K562 (cell line): ENCODE measurements around the gene CMTM8. TPM values are rescaled to one million over a fixed set of nuclear protein-coding genes. Genes with fewer than 3 reads are reported as not detected.

Experiments used
- ATAC-seq: fragments of 200-7000 bp; cut with Tn5 transposase; 3 replicates; pipeline ENCODE4 v1.9.1; 2020; ENCODE audit warnings: moderate library complexity
- BruUV-seq: library from RNA; stranded (reverse); fragments of 400-500 nt; replicated peaks from 2 replicates; lab custom pipeline; 2021; lab: Mats Ljungman, UMichigan
- CTCF ChIA-PET: fragments of 300-600 bp; formaldehyde crosslinking; extraction: SDS; loops from one replicate; lab custom pipeline; 2021; ENCODE audit warnings: low intra/inter-chr PET ratio; lab: Yijun Ruan, JAX
- POLR2A ChIA-PET: fragments of 300-600, 350-650 bp; sonication (Branson Sonifier 250); formaldehyde crosslinking; extraction: SDS; loops from one replicate; lab custom pipeline; 2021; ENCODE audit warnings: antibody characterized with exemption, inconsistent platforms; lab: Yijun Ruan, JAX
- DNase-seq, 4 experiments: peaks; one replicate each; pipeline versions ENCODE4 v3.0.0 to v3.0.0-alpha.2; 2011 to 2018; ENCODE audit warnings: low spot score in 3 of 4, mixed read lengths in 3 of 4; ENCODE audit errors: extremely low read depth in 1 of 4
- FAIRE-seq: peaks from 2 replicates; lab custom pipeline; 2011; peaks lifted over from hg19 to GRCh38; lab: Jason Lieb, UNC
- H2AFZ ChIP-seq: 2 replicates; pipeline ENCODE4 v1.6.0; 2011; ENCODE audit warnings: low read depth, low read length, control low read depth, inconsistent platforms
- H3K27ac ChIP-seq: fragments of 200-600 bp; 3 replicates; pipeline ENCODE4 v1.8.0; 2011; ENCODE audit warnings: low read depth, mild to moderate bottlenecking, control low read depth, inconsistent platforms, low read length, moderate library complexity, mixed read lengths; ENCODE audit errors: extremely low read depth
- H3K27me3 ChIP-seq, 2 experiments: fragments of 300-600 bp in 1 of 2; 2 replicates in 1 of 2; 3 replicates in 1 of 2; pipeline versions ENCODE4 v1.6.0 to v1.8.0; 2011; ENCODE audit warnings: inconsistent platforms in 2 of 2, low read length in 2 of 2, mild to moderate bottlenecking in 1 of 2, mixed read lengths in 1 of 2, moderate library complexity in 1 of 2; ENCODE audit not compliant: control insufficient read depth in 2 of 2, insufficient read depth in 2 of 2
- H3K36me3 ChIP-seq: fragments of 300-600 bp; 3 replicates; pipeline ENCODE4 v1.8.0; 2011; ENCODE audit warnings: mild to moderate bottlenecking, low read length, inconsistent platforms; ENCODE audit not compliant: control insufficient read depth, insufficient read depth
- H3K4me1 ChIP-seq, 2 experiments: fragments of 200-600 bp in 1 of 2; replicated peaks in 1 of 2; 2 replicates in 1 of 2; 3 replicates in 1 of 2; pipeline versions ENCODE4 v1.5.1 to v1.8.0; 2011; ENCODE audit warnings: inconsistent platforms in 2 of 2, low read length in 2 of 2, mild to moderate bottlenecking in 1 of 2, mixed read lengths in 1 of 2, moderate library complexity in 1 of 2; ENCODE audit not compliant: control insufficient read depth in 2 of 2, insufficient read depth in 2 of 2
- H3K4me2 ChIP-seq: 2 replicates; pipeline ENCODE4 v1.6.1; 2011; ENCODE audit warnings: low read length, control low read depth, inconsistent platforms, mixed read lengths; ENCODE audit not compliant: insufficient read depth
- H3K4me3 ChIP-seq: fragments of 200-600 bp; sonication (generic), shearing (Covaris generic); 2 replicates; pipeline ENCODE4 v1.5.1; 2016; ENCODE audit warnings: control low read depth, inconsistent platforms
- H3K79me2 ChIP-seq: fragments of 200-600 bp; 3 replicates; pipeline ENCODE4 v1.8.0; 2011; ENCODE audit warnings: low read length, inconsistent platforms; ENCODE audit not compliant: control insufficient read depth, insufficient read depth
- H3K9ac ChIP-seq, 2 experiments: 2 replicates each; pipeline versions ENCODE4 v1.6.0 to v1.6.1; 2011; ENCODE audit warnings: low read depth in 2 of 2, low read length in 2 of 2, control low read depth in 1 of 2, inconsistent platforms in 1 of 2, mild to moderate bottlenecking in 1 of 2, mixed read lengths in 1 of 2; ENCODE audit not compliant: insufficient read depth in 1 of 2
- H3K9me1 ChIP-seq: one replicate; pipeline ENCODE4 v1.6.0; 2011; ENCODE audit warnings: inconsistent platforms, mild to moderate bottlenecking, low read length, moderate library complexity; ENCODE audit not compliant: control insufficient read depth, insufficient read depth
- H3K9me3 ChIP-seq: replicated peaks from 2 replicates; pipeline ENCODE4 v1.5.1; 2011; ENCODE audit warnings: low read depth, low read length, inconsistent platforms; ENCODE audit not compliant: control insufficient read depth, insufficient read depth
- H4K20me1 ChIP-seq: replicated peaks from 2 replicates; pipeline ENCODE4 v1.6.1; 2011; ENCODE audit warnings: low read length, inconsistent platforms, mixed read lengths; ENCODE audit not compliant: control insufficient read depth, insufficient read depth
- ARID3B ChIP-seq: fragments of 250-450 bp; sonication (Bioruptor Pico); IDR thresholded peaks from 2 replicates; pipeline ENCODE4 v1.4.0; 2020; ENCODE audit warnings: borderline replicate concordance
- CREBBP ChIP-seq: IDR thresholded peaks from one replicate; pipeline ENCODE4 v1.6.1; 2012; ENCODE audit warnings: low read depth, mild to moderate bottlenecking, control low read depth, inconsistent platforms, low read length
- DPF2 ChIP-seq: fragments of 450-650 bp; IDR thresholded peaks from 2 replicates; pipeline ENCODE4 v1.6.1; 2016
- FOXK1 ChIP-seq: sonication (generic); formaldehyde crosslinking; IDR thresholded peaks from 2 replicates; pipeline ENCODE4 v1.8.0; 2022; ENCODE audit warnings: missing genetic modification reagents, mild to moderate bottlenecking, borderline replicate concordance
- GABPB2 ChIP-seq: fragments of 250-450 bp; sonication (Bioruptor Pico); conservative IDR thresholded peaks from 2 replicates; pipeline ENCODE4 v1.5.1; 2021; ENCODE audit warnings: mild to moderate bottlenecking
- MTA2 ChIP-seq: fragments of 450-650 bp; IDR thresholded peaks from 2 replicates; pipeline ENCODE4 v1.6.1; 2016; ENCODE audit warnings: low read depth
- PCBP1 ChIP-seq: fragments of 200-400 bp; formaldehyde crosslinking; IDR thresholded peaks from 2 replicates; pipeline ENCODE4 v1.6.1; 2018; ENCODE audit warnings: mild to moderate bottlenecking, low read depth, low read length; ENCODE audit not compliant: poor library complexity, severe bottlenecking
- RBM14 ChIP-seq: fragments of 200-400 bp; formaldehyde crosslinking; IDR thresholded peaks from 2 replicates; pipeline ENCODE4 v1.6.1; 2018; ENCODE audit warnings: low read depth, mild to moderate bottlenecking, low read length, moderate library complexity, borderline replicate concordance; ENCODE audit not compliant: insufficient read depth
- SMAD1 ChIP-seq: fragments of 150-350 bp; IDR thresholded peaks from 2 replicates; pipeline ENCODE4 v1.6.1; 2014; ENCODE audit warnings: low read length, low read depth; ENCODE audit not compliant: partially characterized antibody
- SMC3 ChIP-seq: conservative IDR thresholded peaks from 2 replicates; pipeline ENCODE4 v1.6.1; 2011; ENCODE audit warnings: low read depth, low read length, improper control_type of control experiment; ENCODE audit not compliant: insufficient read depth
- SUPT5H ChIP-seq: fragments of 450-650 bp; IDR thresholded peaks from 2 replicates; pipeline ENCODE4 v1.6.1; 2016
- THRA ChIP-seq: fragments of 450-650 bp; IDR thresholded peaks from 2 replicates; pipeline ENCODE4 v1.6.1; 2017; ENCODE audit warnings: mild to moderate bottlenecking, moderate library complexity
- VEZF1 ChIP-seq: fragments of 200-800 bp; sonication (Bioruptor generic); IDR thresholded peaks from 2 replicates; pipeline ENCODE4 v1.6.1; 2017; ENCODE audit warnings: missing genetic modification characterization, missing compliant biosample characterization
- ZBTB49 ChIP-seq: sonication (generic); formaldehyde crosslinking; IDR thresholded peaks from 2 replicates; pipeline ENCODE4 v1.8.0; 2022; ENCODE audit warnings: missing genetic modification reagents, mild to moderate bottlenecking, borderline replicate concordance
- ZBTB7A ChIP-seq: IDR thresholded peaks from 2 replicates; pipeline ENCODE4 v1.6.1; 2011; ENCODE audit warnings: low read depth, mild to moderate bottlenecking, low read length, moderate library complexity, borderline replicate concordance; ENCODE audit not compliant: control insufficient read depth
- WGBS: fragments of 100-300 bp; shearing (Covaris generic); methylation state at CpG from one replicate; pipeline ENCODE4 v1.1.6; 2016; ENCODE audit warnings: low coverage, mixed read lengths; ENCODE audit not compliant: insufficient coverage; ENCODE audit errors: missing lambda C conversion rate; 5-methylcytosine and 5-hydroxymethylcytosine counted together
- in situ Hi-C: fragments of 300-500 bp; cut with MboI; formaldehyde crosslinking; loops from 4 replicates; pipeline ENCODE4 v1.15.0; 2018; ENCODE audit warnings: inconsistent platforms, mixed read lengths
- intact Hi-C: fragments of 100-400 bp; cut with micrococcal nuclease; formaldehyde crosslinking; loops from 2 replicates; pipeline ENCODE4 v1.14.2; 2022
- polyA plus RNA-seq, 8 experiments: library from polyadenylated mRNA; depleted of rRNA in 4 of 8; stranded (reverse) in 5 of 8; unstranded in 3 of 8; fragments of >200 nt; fragmentation: Nextera tagmentation in 2 of 8; fragmentation: Illumina TruSeq in 1 of 8; extraction: Ambion mirVana in 2 of 8; extraction: Trizol in 1 of 8; gene quantifications; 2 replicates each; pipeline versions ENCODE4 v1.2.1 to v1.2.3, GENCODE V29; 2011 to 2014; ENCODE audit warnings: inconsistent platforms in 1 of 8, missing spikeins in 1 of 8
- total RNA-seq, 7 experiments: library from RNA; depleted of rRNA in 6 of 7; stranded (reverse); fragments of >200 nt in 6 of 7; fragmentation: Illumina TruSeq in 2 of 7; extraction: Trizol in 2 of 7; gene quantifications; 2 replicates each; pipeline versions ENCODE4 v1.2.1 to v1.2.3, GENCODE V29; 2011 to 2021; ENCODE audit warnings: low replicate concordance in 1 of 7

CMTM8 gene
- total and polyA plus RNA-seq, 9 of the 15 experiments (the other 6 are each of a cell fraction or from before 2014, with no cell fraction given): not detected

GRCh38 chr3:32305361-32305876 is 66.9 kb downstream of the CMTM8 start:
- WGBS: 2% methylated on average over 2 of the region's 2 CpGs
- Histone ChIP-seq H3K27ac (no peak overlapping the region), H3K4me1 (no peaks in the 10 kb centered on the region), H3K27me3 (peaks cover 9 to 15% of the 10 kb centered on the region in 2 experiments; a peak in 4 of 5 replicates), H3K9ac (no peak overlapping the region), H3K4me2 (no peak overlapping the region), H3K9me3 (no peaks in the 10 kb centered on the region), H3K79me2 (no peaks in the 10 kb centered on the region), H2AFZ (no peak overlapping the region), H4K20me1 (no peaks in the 10 kb centered on the region), H3K9me1 (no peaks in the 10 kb centered on the region), H3K36me3 (no peaks in the 10 kb centered on the region), H3K4me3 (no peak overlapping the region)
- FAIRE-seq (no peak), DNase-seq (no peak), ATAC-seq (no peak)
- intact Hi-C loops (no loop called here), in situ Hi-C loops (no loop called here)
- CTCF ChIA-PET: no interaction called here
- POLR2A ChIA-PET: interaction anchor here (0.5 to 0.7 kb wide), 2 partner anchors 62 to 146 kb away, joined by 3 to 4 read pairs; no protein-coding TSS in a partner anchor
- no TSS peak for BruUV-seq
- TF ChIP-seq ZBTB49 (CRISPR knock-in tag): no peak
- no peak for TF ChIP-seq MTA2
- TF ChIP-seq GABPB2 (CRISPR knock-in tag): no peak
- TF ChIP-seq FOXK1 (CRISPR knock-in tag): no peak
- no peak for TF ChIP-seq PCBP1
- TF ChIP-seq SMAD1: no peak
- no peak for TF ChIP-seq SUPT5H
- no peak for TF ChIP-seq ARID3B
- no peak for TF ChIP-seq CREBBP
- no peak for TF ChIP-seq DPF2
- TF ChIP-seq RBM14: no peak
- no peak for TF ChIP-seq VEZF1
- TF ChIP-seq ZBTB7A: no peak
- no peak for TF ChIP-seq SMC3
- TF ChIP-seq THRA: no peak
